ENCODE results near the gene SNRNP70.
"Not testable (repeated sequence)": the region's sequence is repeated elsewhere in the genome, so short reads cannot be mapped to it uniquely, and the experiment has no call there.

Gene SNRNP70

DNA sequence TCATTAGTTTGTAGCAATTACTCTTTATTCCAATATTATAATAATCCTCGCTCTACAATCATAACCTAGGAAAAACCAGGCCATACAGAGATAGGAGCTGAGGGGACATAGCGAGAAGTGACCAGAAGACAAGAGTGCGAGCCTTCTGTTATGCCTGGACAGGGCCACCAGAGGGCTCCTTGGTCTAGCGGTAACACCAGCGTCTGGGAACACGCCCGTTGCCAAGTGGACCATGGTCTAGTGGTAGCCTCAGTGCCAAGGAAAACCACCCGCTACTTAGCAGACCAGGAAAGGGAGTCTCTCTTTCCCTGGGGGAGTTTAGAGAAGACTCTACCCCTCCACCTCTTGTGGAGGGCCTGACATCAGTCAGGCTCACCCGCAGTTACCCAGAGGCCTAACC is 10.4 kb upstream of the SNRNP70 start:
- peaks cover 55% of the 10 kb centered on the region for H3K27me3 Mint-ChIP-seq (ENCODE audit: low read depth, poor library complexity)
- peaks cover 12% of the 10 kb centered on the region for H3K36me3 Mint-ChIP-seq (ENCODE audit: low read depth)
- not testable (repeated sequence) for H3K4me3 Mint-ChIP-seq, H3K27ac Mint-ChIP-seq
- TF ChIP-seq, protein P1, sequence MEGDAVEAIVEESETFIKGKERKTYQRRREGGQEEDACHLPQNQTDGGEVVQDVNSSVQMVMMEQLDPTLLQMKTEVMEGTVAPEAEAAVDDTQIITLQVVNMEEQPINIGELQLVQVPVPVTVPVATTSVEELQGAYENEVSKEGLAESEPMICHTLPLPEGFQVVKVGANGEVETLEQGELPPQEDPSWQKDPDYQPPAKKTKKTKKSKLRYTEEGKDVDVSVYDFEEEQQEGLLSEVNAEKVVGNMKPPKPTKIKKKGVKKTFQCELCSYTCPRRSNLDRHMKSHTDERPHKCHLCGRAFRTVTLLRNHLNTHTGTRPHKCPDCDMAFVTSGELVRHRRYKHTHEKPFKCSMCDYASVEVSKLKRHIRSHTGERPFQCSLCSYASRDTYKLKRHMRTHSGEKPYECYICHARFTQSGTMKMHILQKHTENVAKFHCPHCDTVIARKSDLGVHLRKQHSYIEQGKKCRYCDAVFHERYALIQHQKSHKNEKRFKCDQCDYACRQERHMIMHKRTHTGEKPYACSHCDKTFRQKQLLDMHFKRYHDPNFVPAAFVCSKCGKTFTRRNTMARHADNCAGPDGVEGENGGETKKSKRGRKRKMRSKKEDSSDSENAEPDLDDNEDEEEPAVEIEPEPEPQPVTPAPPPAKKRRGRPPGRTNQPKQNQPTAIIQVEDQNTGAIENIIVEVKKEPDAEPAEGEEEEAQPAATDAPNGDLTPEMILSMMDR (IDR thresholded peaks at IDR 0.05) = peak; percentile 65
- H3K9me3 Mint-ChIP-seq = peaks cover 29% of the 10 kb centered on the region
- DNase-seq = peak; percentile 61
- H3K4me1 Mint-ChIP-seq = peaks cover 28% of the 10 kb centered on the region

DNA sequence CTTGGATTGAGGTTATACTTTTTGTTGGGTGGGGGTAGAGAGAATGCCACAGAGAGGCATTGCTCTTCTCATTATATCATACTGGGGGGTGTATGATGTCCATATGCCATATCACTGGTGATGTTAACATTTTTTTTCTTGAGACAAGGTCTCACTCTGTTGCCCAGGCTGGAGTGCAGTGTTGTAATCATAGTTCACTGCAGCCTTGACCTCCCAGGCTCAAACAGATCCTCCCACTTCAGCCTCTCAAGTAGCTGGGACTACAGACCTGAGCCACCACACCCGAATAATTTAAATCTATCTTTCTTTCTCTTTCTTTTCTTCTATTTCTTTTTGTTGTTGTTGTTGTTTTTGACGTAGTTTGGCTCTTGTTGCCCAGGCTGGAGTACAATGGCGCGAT is 4.9 kb upstream of the SNRNP70 start:
- H3K36me3 Mint-ChIP-seq (ENCODE audit: low read depth) = no peaks in the 10 kb centered on the region
- peaks cover 10% of the 10 kb centered on the region for H3K4me1 Mint-ChIP-seq
- H3K27me3 Mint-ChIP-seq (ENCODE audit: low read depth, poor library complexity) = peaks cover 38% of the 10 kb centered on the region
- TF ChIP-seq, protein P1 (IDR thresholded peaks at IDR 0.05) = no peak
- H3K4me3 Mint-ChIP-seq = no peak overlapping the region
- no peak for DNase-seq
- peaks cover 3% of the 10 kb centered on the region for H3K9me3 Mint-ChIP-seq
- no peak overlapping the region for H3K27ac Mint-ChIP-seq

DNA sequence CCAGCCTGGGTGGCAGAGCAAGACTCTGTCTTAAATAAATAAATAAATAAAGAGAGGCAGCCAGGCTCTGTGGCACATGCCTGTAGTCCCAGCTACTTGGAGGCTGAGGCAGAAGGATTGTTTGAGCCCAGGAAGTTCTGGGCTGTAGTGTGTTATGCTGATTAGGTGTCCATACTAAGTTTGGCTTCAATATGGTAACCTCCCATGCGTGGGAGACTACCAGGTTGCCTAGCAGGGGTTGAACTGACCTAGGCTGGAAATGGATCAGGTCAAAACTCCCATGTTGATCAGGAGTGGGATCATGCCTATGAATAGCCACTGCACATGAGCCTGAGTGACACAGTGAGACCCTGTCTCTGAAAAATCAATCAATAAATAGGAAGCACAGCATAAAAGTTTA is 4.0 kb upstream of the SNRNP70 start:
- Mint-ChIP-seq H3K27me3 (ENCODE audit: low read depth, poor library complexity) (peaks cover 39% of the 10 kb centered on the region), H3K36me3 (ENCODE audit: low read depth) (peaks cover 3% of the 10 kb centered on the region), H3K4me1 (peaks cover 15% of the 10 kb centered on the region), H3K4me3 (no peak overlapping the region), H3K27ac (no peak overlapping the region), H3K9me3 (peaks cover 3% of the 10 kb centered on the region)
- TF ChIP-seq, protein P1 (IDR thresholded peaks at IDR 0.05) = no peak
- DNase-seq = no peak

DNA sequence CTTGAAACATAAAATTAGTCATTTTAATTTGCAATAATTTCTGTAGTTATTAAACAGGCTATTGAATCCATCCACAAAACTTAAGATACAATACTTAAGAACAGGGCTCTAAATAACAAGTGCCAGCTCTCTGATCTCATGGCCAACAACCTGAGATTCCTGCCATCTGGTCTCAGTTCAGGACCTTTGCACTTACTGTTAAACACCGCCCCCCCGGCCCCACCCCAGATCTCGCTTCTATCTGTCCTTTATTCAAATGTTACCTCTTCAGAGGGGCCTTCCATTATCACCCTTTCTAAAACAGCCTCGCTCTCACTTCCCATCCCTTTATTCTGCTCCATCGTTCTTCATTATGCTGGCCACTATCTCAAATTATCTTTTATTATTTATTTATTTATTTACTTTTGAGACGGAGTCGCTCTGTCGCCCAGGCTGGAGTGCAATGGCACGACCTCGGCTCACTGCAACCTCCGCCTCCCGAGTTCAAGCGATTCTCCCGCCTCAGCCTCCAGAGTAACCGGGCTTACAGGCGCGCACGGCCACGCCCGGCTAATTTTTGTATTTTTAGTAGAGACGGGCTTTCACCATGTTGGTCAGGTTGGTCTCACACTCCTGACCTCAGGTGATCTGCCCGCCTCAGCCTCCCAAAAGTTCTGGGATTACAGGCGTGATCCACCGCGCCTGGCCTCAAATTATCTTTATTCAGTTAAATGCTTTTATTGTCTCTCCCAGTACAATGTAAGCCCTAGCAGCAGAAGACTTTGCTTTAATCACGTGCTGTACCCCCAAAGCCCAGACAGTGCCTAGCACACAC is 838 bp upstream of the SNRNP70 start:
- H3K4me3 Mint-ChIP-seq = peak overlapping the region; percentile 98
- H3K36me3 Mint-ChIP-seq (ENCODE audit: low read depth) = peaks cover 27% of the 10 kb centered on the region
- H3K9me3 Mint-ChIP-seq = peaks cover 3% of the 10 kb centered on the region
- peaks cover 34% of the 10 kb centered on the region for H3K4me1 Mint-ChIP-seq
- H3K27me3 Mint-ChIP-seq (ENCODE audit: low read depth, poor library complexity) = peaks cover 29% of the 10 kb centered on the region
- peak overlapping the region; percentile 96 for H3K27ac Mint-ChIP-seq
- TF ChIP-seq, protein P1 (IDR thresholded peaks at IDR 0.05) = no peak
- DNase-seq = no peak

DNA sequence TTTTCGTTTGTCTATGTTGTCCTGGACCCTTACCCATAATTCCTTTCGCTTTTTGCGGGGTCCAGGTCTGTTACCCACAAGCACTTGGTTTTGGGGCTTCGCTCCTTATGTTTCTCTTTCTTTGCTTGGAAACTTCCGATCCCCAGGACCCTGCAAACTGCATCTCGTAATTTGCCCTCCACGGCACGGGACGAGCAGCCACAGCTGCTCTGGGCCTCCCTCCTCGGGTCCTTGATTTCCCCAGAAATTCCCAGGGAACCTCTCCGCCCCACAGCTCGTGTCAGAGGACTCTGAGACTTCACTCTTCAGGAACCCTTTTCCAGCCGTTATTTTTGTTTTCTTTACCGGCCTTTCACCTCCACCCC is 599 bp downstream of the SNRNP70 start:
- Mint-ChIP-seq H3K9me3 (peaks cover 3% of the 10 kb centered on the region), H3K27ac (peak overlapping the region; percentile 94)

More for the DNA sequence above, 599 bp downstream of the SNRNP70 start:
- TF ChIP-seq, protein P1 (IDR thresholded peaks at IDR 0.05) = no peak
- Mint-ChIP-seq H3K4me1 (peaks cover 41% of the 10 kb centered on the region), H3K4me3 (peak overlapping the region; percentile 98), H3K27me3 (ENCODE audit: low read depth, poor library complexity) (peaks cover 22% of the 10 kb centered on the region), H3K36me3 (ENCODE audit: low read depth) (peaks cover 39% of the 10 kb centered on the region)
- no peak for DNase-seq
